Naive thymus-derived CD8-positive, alpha-beta T cell (primary cell): ENCODE results near the gene LMO1. TPM values are rescaled to one million over a fixed set of nuclear protein-coding genes. Genes with fewer than 3 reads are reported as not detected.
A peak's percentile ranks its signal among the peaks of the same experiment; 100 is the strongest.

ENCODE experiments used
- ATAC-seq, 2 donors: fragments of 150-1000 bp; cut with Tn5 transposase in 1 of 2; sonication (Bioruptor Pico), chemical (Tn5 transposase) in 1 of 2; 1 replicate in 1 of 2; 2 replicates in 1 of 2; pipeline ENCODE4 v1.10.0; 2021; ENCODE audit warnings: mild to moderate bottlenecking in 2 of 2, moderate library complexity in 2 of 2
- POLR2A ChIA-PET: fragments of 350-600 bp; sonication (Branson Sonifier 250); formaldehyde crosslinking; loops from one replicate; lab custom pipeline; 2021; ENCODE audit warnings: antibody characterized with exemption; lab: Charles Lee
- DNase-seq, 10 donors: peaks; one replicate each; pipeline versions ENCODE4 v3.0.0 to v3.0.0-alpha.2; 2020 to 2022
- H3K27ac Mint-ChIP-seq, 10 donors: one replicate each; pipeline ENCODE4 v1.8.0; 2020 to 2022; ENCODE audit warnings: mild to moderate bottlenecking in 10 of 10, mixed read lengths in 10 of 10, moderate library complexity in 4 of 10, inconsistent platforms in 1 of 10
- H3K27me3 Mint-ChIP-seq, 5 donors: one replicate each; pipeline ENCODE4 v1.8.0; 2021 to 2022; ENCODE audit warnings: mixed read lengths in 5 of 5
- H3K36me3 Mint-ChIP-seq, 3 donors: one replicate each; pipeline ENCODE4 v1.8.0; 2020 to 2022; ENCODE audit warnings: mixed read lengths in 3 of 3, mild to moderate bottlenecking in 2 of 3, inconsistent platforms in 1 of 3
- H3K4me1 Mint-ChIP-seq, 4 donors: one replicate each; pipeline ENCODE4 v1.8.0; 2021 to 2022; ENCODE audit warnings: mixed read lengths in 4 of 4
- H3K4me3 Mint-ChIP-seq, 10 donors: one replicate each; pipeline ENCODE4 v1.8.0; 2020 to 2022; ENCODE audit warnings: mild to moderate bottlenecking in 10 of 10, mixed read lengths in 10 of 10, moderate library complexity in 6 of 10, inconsistent platforms in 1 of 10
- H3K9me3 Mint-ChIP-seq, 9 donors: one replicate each; pipeline ENCODE4 v1.8.0; 2020 to 2022; ENCODE audit warnings: mixed read lengths in 9 of 9, mild to moderate bottlenecking in 3 of 9, inconsistent platforms in 1 of 9, moderate library complexity in 1 of 9
- polyA plus RNA-seq, 3 donors: library from polyadenylated mRNA; unstranded; fragments of 300-500 nt; fragmentation: Illumina TruSeq; gene quantifications; one replicate each; pipeline ENCODE4 v1.2.3, GENCODE V29; 2021
- total RNA-seq, 8 experiments: library from RNA in 2 of 8; stranded (reverse) in 2 of 8; gene quantifications; one replicate each; pipeline ENCODE4 v1.2.3 and lab custom pipeline; 2021 to 2026

The LMO1 gene
- total and polyA plus RNA-seq, 5 experiments from 2014 or later = not detected

DNA sequence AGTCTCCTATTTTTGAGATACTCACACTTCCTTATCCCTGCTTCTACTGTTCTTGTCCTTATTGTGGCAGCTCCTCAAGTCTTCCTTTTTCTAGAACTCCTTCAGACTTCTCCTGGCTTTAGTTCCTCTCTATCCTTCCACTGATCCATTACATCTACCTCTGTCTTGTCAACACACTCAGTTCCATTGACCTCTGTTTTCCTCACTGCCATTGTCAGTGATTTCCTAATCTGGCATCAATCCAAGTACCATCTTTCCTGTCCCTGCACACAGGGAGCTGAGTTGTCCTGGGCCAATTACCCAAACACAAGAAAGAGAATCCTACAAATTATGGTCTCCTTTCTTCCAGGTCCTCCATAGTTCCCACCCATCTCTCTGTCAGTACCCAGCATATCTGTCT is 66.9 kb downstream of the LMO1 start:
- Mint-ChIP-seq H3K36me3 (no peaks in the 10 kb centered on the region), H3K27ac (peak overlapping the region in 1 of 10 donors; percentile 30), H3K4me1 (peaks cover 0 to 3% (median 0%) of the 10 kb centered on the region in 4 donors), H3K27me3 (peaks cover 8 to 67% (median 29%) of the 10 kb centered on the region in 5 donors), H3K4me3 (no peak overlapping the region), H3K9me3 (peaks cover 0 to 2% (median 0%) of the 10 kb centered on the region in 9 donors)
- POLR2A ChIA-PET = no interaction called here
- DNase-seq (no peak), ATAC-seq (no peak)

GRCh38 chr11:8194956-8195355 is 68.7 kb downstream of the LMO1 start:
- ATAC-seq = no peak
- H3K9me3 Mint-ChIP-seq = peaks cover 0 to 2% (median 0%) of the 10 kb centered on the region in 9 donors
- H3K27ac Mint-ChIP-seq = no peak overlapping the region
- H3K27me3 Mint-ChIP-seq = peaks cover 11 to 78% (median 37%) of the 10 kb centered on the region in 5 donors
- no peak overlapping the region for H3K4me3 Mint-ChIP-seq
- no peaks in the 10 kb centered on the region for H3K36me3 Mint-ChIP-seq
- no peak for DNase-seq
- no peaks in the 10 kb centered on the region for H3K4me1 Mint-ChIP-seq
- POLR2A ChIA-PET = no interaction called here

GRCh38 chr11:8192896-8193209 is 70.8 kb downstream of the LMO1 start:
- Mint-ChIP-seq H3K9me3 (peaks cover 0 to 2% (median 0%) of the 10 kb centered on the region in 9 donors), H3K4me3 (no peak overlapping the region), H3K36me3 (no peaks in the 10 kb centered on the region), H3K27me3 (peaks cover 15 to 68% (median 41%) of the 10 kb centered on the region in 5 donors), H3K4me1 (no peaks in the 10 kb centered on the region), H3K27ac (no peak overlapping the region)
- ATAC-seq = no peak
- DNase-seq = no peak
- POLR2A ChIA-PET = no interaction called here

DNA sequence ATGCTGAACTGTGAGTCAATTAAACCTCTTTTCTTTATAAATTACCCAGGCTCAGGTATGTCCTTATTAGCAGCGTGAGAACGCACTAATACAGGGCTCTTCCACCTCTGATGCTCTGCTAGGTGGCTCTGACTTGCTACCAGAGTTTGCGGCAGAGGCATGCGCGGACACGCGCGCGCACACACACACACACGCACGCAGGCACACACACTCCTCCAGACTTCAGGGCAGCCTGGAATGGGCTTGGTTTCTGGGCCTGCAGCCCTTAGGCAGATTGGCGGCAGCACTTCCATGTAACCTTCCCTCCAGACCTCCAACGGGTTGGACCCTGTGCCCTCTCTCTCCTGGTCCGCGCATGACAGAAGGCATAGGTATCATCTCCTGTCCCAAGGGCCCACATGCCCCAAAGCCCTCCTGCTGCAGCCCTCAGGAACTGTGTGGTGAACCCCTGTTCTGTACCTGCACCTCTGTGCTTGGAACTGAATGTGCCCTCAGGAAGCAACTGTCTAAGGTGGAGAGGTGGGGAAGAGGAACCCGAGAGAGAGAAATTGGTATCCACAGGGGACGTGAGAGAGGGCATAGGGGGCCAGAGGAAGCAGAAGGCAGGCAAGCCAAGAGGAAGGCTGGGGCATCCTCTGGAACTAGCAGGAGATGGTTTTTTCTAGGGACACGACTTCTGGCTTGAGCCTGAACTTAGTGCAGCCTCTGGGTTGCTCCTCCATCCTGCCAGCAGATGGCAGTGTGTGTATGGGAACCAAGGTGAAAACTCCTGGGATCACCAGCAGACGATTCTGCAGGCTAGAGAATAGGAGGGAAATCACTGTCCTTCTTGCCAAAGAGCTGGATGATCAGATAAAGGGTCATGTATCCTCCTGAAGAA is 71.4 kb downstream of the LMO1 start:
- no peaks in the 10 kb centered on the region for H3K36me3 Mint-ChIP-seq
- ATAC-seq = no peak

GRCh38 chr11:8190431-8190830 is 73.2 kb downstream of the LMO1 start:
- Mint-ChIP-seq H3K9me3 (peaks cover 0 to 2% (median 0%) of the 10 kb centered on the region in 9 donors), H3K27me3 (peaks cover 14 to 73% (median 34%) of the 10 kb centered on the region in 5 donors), H3K36me3 (peaks cover 0 to 4% (median 0%) of the 10 kb centered on the region in 3 donors), H3K4me3 (no peak overlapping the region), H3K27ac (no peak overlapping the region), H3K4me1 (no peaks in the 10 kb centered on the region)
- ATAC-seq = no peak
- POLR2A ChIA-PET = no interaction called here
- DNase-seq = no peak

More for the DNA sequence above, 71.4 kb downstream of the LMO1 start:
- Mint-ChIP-seq H3K27me3 (peaks cover 14 to 68% (median 37%) of the 10 kb centered on the region in 5 donors), H3K27ac (no peak overlapping the region), H3K4me1 (no peaks in the 10 kb centered on the region), H3K4me3 (no peak overlapping the region), H3K9me3 (peaks cover 0 to 2% (median 0%) of the 10 kb centered on the region in 9 donors)
- POLR2A ChIA-PET = no interaction called here
- peak in 5 of 10 donors; percentile 24 to 69 (median 28) for DNase-seq

- peaks cover 3 to 58% (median 16%) of the 10 kb centered on the region in 5 donors for H3K27me3 Mint-ChIP-seq
- no peak for DNase-seq
- H3K4me1 Mint-ChIP-seq = no peaks in the 10 kb centered on the region
- H3K27ac Mint-ChIP-seq = no peak overlapping the region
- H3K9me3 Mint-ChIP-seq = peaks cover 0 to 7% (median 0%) of the 10 kb centered on the region in 9 donors
- peaks cover 0 to 4% (median 0%) of the 10 kb centered on the region in 3 donors for H3K36me3 Mint-ChIP-seq
- no peak for ATAC-seq
- H3K4me3 Mint-ChIP-seq = no peak overlapping the region
- POLR2A ChIA-PET = no interaction called here
Measured at GRCh38 chr11:8186429-8186828, 77.2 kb downstream of the LMO1 start.

- peaks cover 0 to 7% (median 0%) of the 10 kb centered on the region in 9 donors for H3K9me3 Mint-ChIP-seq
- DNase-seq (no peak), ATAC-seq (no peak)
- POLR2A ChIA-PET = no interaction called here
- H3K27me3 Mint-ChIP-seq = peaks cover 3 to 50% (median 16%) of the 10 kb centered on the region in 5 donors
- H3K27ac Mint-ChIP-seq = no peak overlapping the region
- no peaks in the 10 kb centered on the region for H3K4me1 Mint-ChIP-seq
- H3K36me3 Mint-ChIP-seq = peaks cover 0 to 4% (median 0%) of the 10 kb centered on the region in 3 donors
- no peak overlapping the region for H3K4me3 Mint-ChIP-seq
Measured at GRCh38 chr11:8183111-8183510, 80.6 kb downstream of the LMO1 start.

DNA sequence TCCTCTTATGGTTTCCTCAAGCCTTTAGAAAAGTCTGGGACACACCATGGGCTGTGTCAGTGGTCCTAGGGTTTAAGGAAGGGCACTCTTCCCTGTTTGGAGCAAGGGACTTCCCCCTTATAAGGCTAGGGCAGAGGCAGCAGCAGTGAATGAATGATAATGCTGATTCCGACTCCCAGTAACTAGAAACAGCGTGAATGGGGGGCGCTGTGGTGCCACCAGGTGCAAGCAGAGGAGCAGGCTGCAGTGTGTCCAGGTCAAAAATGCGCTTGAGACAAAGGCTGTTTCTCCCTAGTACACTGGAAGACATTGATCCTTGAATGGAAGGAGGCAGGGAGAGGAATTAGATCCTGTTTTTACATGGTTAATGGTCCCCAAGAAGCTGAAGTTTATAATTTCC is 83.2 kb downstream of the LMO1 start:
- no peaks in the 10 kb centered on the region for H3K4me1 Mint-ChIP-seq

GRCh38 chr11:8178297-8178696 is 85.4 kb downstream of the LMO1 start:
- H3K4me1 Mint-ChIP-seq = no peaks in the 10 kb centered on the region
- ATAC-seq (no peak), DNase-seq (no peak)
- H3K9me3 Mint-ChIP-seq = no peaks in the 10 kb centered on the region
- H3K27ac Mint-ChIP-seq = no peak overlapping the region
- peaks cover 9 to 45% (median 19%) of the 10 kb centered on the region in 5 donors for H3K27me3 Mint-ChIP-seq
- H3K36me3 Mint-ChIP-seq = no peaks in the 10 kb centered on the region
- POLR2A ChIA-PET = no interaction called here
- H3K4me3 Mint-ChIP-seq = no peak overlapping the region

More for the DNA sequence above, 83.2 kb downstream of the LMO1 start:
- peaks cover 0 to 7% (median 0%) of the 10 kb centered on the region in 9 donors for H3K9me3 Mint-ChIP-seq
- H3K4me3 Mint-ChIP-seq = no peak overlapping the region
- POLR2A ChIA-PET = no interaction called here
- DNase-seq = no peak
- no peaks in the 10 kb centered on the region for H3K36me3 Mint-ChIP-seq
- ATAC-seq = no peak
- H3K27me3 Mint-ChIP-seq = peaks cover 2 to 31% (median 12%) of the 10 kb centered on the region in 5 donors
- no peak overlapping the region for H3K27ac Mint-ChIP-seq

DNA sequence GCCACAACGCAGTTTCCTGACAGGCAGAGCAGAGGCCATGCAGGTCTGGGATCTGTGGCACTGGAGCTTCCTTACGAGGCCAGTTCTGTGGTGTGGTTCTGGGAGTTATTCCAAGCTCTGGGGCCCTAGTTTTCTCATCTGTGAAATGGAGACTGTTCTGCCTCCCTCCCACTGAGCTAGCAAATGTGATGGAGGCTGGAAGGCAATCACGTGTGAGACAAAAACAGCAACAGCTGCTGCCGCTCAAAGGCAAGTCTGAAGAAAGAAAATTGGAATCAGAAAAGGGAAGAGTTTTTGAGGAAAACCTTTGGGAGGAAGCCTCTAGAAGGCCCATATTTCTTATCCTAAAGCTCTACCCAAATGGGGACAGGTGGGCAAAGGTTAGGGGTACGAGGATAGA is 86.5 kb downstream of the LMO1 start:
- ATAC-seq = no peak

More for the DNA sequence above, 86.5 kb downstream of the LMO1 start:
- Mint-ChIP-seq H3K4me1 (no peaks in the 10 kb centered on the region), H3K4me3 (no peak overlapping the region), H3K36me3 (no peaks in the 10 kb centered on the region), H3K27me3 (peaks cover 13 to 42% (median 18%) of the 10 kb centered on the region in 5 donors), H3K27ac (no peak overlapping the region), H3K9me3 (no peaks in the 10 kb centered on the region)
- DNase-seq = no peak
- POLR2A ChIA-PET = no interaction called here

Other genes starting within 250 kb of the LMO1 start
- not detected for gene TUB, start 182.7 kb downstream of the LMO1 start, total RNA-seq
- gene TUB, start 182.7 kb downstream of the LMO1 start, polyA plus RNA-seq = under 1 TPM in 2 of 3 donors, not detected in 1; 0.05 to 0.18 TPM
- gene RIC3, start 94.9 kb downstream of the LMO1 start, total RNA-seq = 10 to 100 TPM; 57.6 to 58.1 TPM
- 1 to 10 TPM; 2.2 to 4.4 (median 3.5) TPM for gene RIC3, start 94.9 kb downstream of the LMO1 start, polyA plus RNA-seq